NCI-H1048 (cell line): ENCODE results near the gene NNAT.
"Not testable (repeated sequence)": the region's sequence is repeated elsewhere in the genome, so short reads cannot be mapped to it uniquely, and the experiment has no call there.

Experiments used
- DNase-seq: peaks from one replicate; lab custom pipeline; 2025; lab: John Stamatoyannopoulos, UW

NNAT gene, protein sequence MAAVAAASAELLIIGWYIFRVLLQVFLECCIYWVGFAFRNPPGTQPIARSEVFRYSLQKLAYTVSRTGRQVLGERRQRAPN

DNA sequence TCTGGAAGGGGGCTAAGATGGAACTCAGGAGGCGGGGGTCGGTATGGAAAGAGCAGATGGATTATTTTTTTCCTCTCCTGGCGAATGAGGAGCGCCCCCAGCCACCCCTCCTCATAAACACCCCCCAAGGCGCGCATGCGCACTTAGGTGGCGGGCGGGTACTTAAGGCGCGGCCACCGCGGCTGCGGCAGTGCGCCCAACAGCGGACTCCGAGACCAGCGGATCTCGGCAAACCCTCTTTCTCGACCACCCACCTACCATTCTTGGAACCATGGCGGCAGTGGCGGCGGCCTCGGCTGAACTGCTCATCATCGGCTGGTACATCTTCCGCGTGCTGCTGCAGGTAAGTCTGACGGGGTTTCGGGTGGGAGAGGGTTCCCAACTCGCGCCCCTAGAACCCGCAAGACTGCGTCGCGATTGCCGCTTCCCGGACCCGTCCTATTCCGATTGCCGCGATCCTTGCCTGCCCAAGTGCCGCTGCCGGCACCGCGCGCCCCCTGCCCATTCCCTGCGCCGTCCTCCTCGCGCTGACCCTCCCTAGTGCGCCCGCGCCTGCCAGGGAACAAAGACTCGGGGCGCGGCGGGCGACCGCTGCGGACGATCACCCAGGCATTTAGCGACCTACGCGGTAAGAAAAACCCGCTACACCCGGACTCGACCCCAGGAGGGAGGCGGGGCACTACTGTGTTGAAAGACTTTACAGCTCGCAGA is at the start of gene NNAT:
TSS of gene NNAT (plus strand) at position 190 of the 711 bp plus-strand sequence. CDS start at position 272, 82 bp downstream.
- DNase-seq = no peak

DNA sequence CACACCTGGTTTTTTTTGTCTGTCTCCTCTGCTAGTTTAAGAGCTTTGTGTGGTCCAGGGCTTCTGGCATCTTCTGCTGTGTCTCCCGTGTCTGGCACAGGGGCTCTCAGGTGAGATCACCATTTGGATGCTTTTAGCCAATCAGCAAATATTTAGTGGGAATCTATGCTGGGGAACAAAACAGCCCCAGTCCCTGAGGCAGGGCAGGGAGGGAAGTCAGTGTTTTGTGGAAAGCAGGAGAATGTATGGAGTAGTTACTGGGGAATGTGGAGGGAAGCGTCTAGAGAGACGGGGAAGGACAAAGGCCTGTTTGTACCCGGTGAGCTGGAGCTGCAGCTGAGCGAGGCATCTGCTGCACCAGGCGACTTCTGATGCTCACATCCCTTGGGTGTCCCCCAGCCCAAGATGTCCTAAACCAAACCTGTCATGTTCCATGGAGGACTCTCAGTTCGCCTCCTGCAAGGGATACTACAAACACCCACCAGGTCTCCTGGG is 49.3 kb upstream of the NNAT start:
- DNase-seq = no peak

DNA sequence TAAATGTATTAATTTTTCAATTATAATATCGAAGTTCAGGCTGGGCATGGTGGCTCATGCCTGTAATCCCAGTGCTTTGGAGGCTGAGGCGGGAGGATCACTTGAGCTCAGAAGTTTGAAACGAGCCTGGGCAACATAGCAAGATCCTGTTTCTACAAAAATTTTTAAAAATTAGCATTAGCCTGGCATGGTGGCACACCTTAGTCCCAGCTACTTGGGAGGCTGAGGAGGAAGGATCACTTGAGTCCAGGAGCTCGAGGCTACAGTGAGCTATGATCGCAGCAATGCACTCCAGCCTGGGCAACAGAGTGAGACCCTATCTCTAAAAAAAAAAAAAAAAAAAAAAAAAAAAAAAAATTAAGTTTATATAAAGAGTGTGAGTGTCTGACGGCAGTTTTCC is 48.6 kb upstream of the NNAT start:
- DNase-seq = not testable (repeated sequence)

DNA sequence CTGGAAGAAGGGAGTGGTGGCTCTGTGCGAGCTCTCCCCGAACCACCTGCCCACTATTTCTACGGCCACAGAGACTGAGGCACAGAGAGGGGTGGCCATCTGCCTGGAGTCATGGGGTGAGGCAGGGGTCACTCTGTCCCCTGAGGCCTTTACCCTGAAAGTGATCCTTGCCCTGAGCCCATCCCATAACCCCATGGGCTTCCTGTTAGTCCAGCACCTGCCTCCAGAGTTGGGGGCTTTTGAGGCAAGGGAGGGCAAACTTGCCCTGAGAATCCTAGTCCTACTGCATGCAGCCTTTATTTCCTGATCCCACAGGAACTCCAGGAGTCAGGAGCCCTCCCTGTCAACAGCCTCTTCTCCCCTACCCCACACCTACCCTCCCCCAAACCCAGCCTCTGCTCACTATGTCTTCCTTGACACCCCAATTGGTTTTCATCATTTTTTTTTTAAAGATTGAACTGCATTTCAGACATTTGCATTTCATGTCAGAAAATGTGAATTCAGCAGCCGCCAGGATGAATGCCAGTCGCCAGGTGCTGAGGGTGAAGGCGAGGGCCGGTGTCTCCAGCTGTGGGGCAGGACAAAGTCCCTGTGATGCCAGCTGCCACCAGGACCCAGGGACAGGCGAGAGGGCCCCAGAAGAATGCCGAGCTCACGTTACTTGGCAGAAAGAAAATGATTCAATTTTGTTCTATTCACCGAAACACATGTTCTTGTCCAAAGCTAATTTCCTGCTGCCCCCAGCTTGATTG is 47.6 kb upstream of the NNAT start:
- DNase-seq = no peak

DNA sequence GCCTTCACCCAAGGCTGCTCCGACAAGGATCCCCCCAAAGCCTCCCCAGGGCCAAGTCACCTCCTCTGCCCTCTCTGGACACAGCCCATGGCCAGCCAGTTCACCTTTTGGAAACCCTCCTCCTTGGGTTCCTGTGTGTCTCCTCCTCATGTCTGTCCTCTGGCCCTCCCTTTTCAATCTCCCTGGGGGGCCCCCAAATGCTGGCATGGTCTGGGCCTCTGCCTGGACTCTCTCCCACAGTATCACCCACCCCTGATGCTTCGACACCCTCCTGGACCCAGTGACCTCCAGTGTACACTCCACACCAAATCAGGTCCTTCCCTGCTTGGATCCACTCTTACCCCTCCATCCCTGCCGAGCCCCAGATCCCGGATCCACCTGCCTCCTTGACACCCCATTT is 46.7 kb upstream of the NNAT start:
- DNase-seq = no peak

DNA sequence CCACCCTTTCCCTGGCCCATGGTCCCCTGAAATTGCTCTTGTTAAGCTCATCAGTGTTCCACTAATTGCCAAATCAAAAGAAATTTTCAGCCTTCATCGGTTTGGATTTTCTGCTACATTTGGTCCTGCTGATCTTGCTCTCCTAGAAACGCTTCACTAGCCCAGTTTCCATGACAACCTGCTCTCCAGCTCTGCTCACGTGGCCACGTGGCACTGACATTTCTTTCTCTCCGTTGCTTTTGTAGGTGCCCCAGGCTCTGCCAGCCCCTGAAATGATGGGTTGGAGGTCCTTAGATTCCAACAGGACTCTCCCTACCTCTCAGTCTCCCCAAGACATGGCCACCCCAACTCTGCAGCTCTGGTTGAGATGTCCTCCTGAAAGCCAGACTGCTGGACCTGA is 45.8 kb upstream of the NNAT start:
- no peak for DNase-seq

DNA sequence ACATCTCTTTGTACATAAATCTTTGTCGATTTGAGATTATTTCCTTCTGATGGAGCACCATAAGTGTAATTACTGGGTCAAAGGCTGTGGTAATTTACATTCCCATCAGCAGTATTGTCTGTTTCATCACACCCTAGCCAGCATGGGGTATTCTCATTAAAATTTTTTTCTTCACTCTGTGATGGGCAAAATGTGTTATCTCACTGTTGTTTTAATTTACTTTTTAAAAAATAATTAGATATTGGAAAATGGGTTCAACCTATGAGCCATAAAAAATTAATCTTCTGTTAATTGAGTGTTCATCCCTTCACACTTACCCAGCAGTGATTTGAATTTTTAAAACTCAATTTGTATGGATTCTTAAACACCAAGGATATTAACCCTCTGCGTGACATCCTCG is 44.0 kb upstream of the NNAT start:
- no peak for DNase-seq

DNA sequence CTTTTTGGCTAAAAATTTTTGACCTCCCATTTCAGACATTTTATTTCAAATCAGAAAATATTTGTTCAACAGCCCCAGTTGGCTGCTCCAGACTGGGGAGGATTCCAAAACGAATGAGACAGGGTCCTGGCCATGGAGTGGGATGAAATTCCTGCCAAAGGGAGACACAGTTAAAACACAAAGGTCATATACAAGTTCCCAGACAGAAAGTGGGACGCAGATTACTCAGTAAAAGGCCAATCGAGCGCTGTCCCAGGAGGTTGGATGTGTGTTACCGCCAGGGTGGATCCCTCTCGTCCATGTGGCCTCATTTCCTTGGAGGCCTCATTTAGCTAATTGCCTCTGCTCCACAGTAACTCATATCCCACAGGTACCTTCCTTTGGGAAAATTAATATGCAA is 41.8 kb upstream of the NNAT start:
- no peak for DNase-seq

DNA sequence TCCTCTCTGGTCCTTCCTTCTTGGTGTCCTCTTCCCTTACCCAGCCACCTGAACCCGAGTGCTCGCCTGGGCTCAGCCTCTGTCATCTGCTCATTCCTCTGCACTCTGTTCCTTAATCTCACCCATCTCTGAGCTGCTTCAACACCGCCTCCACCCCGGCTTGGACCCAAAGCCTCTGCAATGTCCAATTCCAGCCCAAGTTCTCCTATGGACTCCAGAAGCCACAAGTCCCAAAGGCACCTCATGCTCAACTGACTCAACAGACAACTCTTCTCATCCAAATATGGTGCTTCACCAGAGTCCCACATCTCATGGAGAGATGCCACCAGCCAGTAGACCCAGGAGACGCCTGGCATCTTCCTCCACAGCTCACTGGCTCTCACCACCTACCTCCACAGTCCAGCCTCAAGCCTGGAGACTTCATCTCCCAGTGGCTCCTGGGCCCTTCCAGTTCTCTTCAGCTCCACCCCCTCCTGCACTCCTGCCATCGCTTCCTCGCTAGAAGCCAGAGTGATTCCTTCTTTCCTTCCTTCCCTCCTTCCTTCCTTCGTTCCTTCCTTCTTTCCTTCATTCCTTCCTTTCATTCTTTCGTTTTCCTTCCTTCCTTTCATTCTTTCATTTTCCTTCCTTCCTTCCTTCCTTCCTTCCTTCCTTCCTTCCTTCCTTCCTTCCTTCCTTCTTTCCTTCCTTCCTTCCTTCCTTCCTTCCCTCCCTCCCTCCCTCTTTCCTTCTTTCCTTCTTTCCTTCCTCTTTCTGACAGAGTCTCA is 40.9 kb upstream of the NNAT start:
- DNase-seq = no peak

DNA sequence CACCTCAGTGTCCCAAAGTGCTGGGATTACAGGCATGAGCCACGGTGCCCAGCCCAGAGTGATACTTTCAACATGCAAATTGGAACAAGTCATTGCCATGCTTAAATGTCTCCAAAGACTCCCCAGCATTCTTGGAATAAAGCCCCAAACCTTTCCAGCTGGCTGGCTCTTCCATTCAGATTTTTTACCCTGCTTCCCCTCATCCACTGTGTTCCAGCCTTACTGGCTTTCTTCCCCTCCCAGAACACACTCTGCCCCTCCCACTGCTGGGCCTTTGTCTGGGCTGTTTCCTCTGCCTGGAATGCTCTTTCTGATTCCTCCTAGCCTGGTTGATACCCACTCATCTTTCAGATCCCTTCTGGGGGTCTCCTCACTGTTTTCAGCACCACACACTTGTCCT is 40.1 kb upstream of the NNAT start:
- DNase-seq = no peak

DNA sequence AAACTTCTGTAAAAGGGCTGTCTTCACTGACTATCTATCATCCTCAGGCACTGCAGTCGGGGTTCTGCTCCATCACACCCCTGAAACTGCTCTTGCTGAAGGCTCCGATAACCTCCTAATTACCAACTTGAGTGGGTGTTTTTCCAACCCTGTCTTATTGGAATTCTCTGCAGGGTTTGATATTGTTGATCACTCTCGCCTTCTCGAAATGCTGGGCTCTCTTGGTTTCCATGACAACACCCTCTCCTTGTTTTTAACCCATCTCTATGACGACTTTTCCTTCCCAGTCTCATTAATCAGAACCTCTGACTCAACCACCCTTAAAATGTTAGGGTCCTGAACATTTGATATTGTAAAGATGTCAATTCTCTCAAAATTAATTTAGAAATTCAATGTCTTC is 39.4 kb upstream of the NNAT start:
- no peak for DNase-seq

DNA sequence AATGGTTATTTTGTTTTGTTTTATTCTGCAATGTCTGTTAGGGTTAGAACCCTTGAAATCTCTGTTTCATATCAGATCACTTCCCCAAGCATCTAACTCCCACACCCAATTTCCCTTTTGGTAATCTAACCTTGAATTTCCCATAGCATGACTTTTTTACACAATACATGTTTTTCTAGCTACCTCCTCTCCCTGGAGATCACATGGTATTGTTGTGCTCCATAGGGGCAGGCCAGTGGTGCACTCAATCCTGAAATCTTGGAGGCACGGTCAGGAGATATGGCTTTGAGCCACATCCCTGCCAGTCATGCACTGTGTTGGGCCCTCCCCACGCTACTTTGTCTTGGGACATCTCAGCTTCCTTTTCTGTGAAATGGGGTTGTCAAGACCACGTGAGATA is 36.7 kb upstream of the NNAT start:
- no peak for DNase-seq

DNA sequence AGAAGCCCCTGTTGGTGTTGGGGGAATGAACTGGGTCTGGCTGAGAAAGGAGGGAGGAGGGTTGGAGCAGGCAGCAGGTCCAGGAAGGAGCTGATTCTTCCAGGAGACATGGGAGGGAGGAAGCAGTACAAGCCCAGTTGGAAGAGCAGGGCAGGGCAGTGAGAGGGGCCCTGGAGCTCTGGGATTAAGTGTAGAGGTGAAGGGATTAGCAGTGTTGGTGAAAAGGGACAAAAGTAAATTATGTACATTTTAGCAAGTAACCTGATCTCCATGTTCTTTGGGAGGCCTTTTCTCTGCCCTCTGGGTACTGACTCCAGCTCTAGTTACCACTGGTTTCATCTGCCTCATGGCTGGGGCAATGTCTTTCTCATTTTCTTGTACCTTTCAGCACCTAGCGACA is 34.8 kb upstream of the NNAT start:
- DNase-seq = not testable (repeated sequence)

DNA sequence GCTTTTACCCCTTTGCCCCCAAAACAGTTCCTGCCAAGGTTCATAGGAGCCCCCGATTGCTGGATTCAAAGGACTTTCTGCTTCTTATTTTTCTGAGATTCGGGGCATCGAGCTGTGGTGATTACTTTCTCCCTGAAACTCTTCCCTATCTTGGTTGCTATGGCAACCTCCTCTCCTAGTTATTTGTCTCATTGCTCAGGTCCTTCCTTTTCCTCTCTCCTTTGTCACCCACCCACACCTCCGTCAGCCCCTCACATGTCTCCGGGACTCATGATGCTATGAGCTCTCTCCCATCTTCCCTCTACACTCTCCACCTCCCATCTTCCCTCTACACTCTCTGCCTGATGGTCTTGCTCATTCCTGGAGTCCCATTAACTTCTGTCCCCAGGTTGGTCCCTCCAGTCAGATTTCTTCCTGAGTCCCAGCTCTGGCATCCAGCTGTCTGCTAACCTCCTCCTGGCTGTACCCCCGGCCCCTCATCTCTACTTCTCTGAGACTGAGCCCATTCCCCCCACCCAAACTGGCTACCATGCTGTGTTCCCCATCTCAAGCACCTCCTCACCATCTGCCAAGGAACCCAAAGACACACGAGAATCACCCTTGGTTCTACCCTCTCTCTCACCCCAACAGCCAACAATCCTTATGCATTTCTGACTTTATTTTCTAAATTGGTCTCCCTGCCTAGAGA is 30.2 kb upstream of the NNAT start:
- no peak for DNase-seq

DNA sequence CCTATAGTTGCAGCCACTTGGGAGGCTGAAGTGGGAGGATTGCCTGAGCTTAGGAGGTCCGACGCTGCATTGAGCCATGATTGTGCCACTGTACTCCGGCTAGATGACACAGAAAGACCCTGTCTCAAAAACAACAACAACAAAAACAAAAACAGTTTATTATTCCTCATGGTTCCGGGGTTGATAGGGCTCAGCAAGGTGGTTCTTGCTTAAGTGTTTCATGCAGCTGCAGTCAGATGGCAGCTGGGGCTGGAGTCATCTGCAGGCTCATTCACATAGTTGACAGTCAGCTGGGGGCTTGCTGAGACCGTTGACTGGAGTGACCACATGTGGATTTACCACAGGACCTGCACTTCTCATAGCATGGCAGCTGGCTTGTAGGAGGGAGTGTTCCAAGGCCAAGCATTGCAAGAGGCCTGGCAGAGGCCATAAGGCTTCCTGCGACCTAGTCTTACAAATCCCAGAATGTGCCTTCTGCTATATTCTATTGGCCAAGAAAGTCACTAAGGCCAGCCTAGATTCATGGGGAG is 28.9 kb upstream of the NNAT start:
- no peak for DNase-seq

DNA sequence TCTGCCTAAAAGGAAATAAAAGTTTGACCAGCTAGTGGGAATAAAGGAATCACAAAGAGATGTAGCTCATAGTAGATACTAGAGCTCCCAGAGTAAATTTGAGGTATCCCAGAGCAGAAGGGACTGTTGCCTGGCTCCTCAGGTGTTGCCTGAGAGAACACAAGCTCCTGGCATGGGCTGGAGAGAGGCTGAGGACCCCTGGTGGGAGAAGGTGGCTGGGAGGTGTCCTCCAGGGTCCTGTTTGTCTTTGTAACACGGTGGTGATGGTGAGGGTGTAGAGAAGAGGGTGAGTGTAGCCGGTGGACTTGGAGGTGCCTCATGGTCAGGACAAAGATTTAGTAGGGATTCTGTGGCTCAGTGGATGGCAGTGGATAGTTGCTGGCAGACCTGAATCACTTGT is 28.1 kb upstream of the NNAT start:
- DNase-seq = no peak

DNA sequence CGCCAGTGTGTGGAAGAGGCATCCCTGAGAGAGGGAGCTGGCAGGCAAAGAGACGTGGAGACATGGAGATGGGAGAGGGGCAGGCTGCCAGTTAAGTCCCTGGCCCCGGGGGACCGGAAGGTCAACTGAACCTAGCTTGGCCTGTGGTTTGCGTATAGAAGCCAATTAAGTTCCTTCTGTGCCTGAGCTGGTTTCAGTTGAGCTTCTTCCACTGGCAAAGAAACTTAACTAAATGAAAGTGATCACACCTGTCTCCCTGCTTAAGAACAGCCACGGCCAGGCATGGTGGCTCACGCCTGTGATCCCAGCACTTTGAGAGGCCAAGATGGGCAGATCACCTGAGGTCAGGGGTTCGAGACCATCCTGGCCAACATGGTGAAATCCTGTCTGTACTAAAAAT is 26.7 kb upstream of the NNAT start:
- DNase-seq = no peak

DNA sequence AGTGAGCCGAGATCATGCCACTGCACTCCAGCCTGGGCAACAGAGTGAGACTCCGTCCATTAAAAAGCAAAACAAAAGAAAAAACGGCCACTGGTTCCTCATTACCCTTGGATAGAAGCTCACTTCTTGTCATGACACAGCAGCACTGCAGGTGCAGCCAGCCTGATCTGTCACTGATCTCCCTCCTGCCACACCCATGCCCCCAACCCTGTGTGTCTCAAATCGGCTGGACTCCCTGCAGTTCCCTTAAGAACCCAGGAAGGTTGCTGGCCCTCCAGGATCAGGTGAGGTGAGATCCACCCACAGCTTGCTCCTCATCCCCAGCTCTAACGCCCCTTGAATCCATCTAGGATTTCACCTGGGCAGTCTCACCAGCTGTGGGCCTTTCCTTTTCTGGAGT is 26.3 kb upstream of the NNAT start:
- no peak for DNase-seq

DNA sequence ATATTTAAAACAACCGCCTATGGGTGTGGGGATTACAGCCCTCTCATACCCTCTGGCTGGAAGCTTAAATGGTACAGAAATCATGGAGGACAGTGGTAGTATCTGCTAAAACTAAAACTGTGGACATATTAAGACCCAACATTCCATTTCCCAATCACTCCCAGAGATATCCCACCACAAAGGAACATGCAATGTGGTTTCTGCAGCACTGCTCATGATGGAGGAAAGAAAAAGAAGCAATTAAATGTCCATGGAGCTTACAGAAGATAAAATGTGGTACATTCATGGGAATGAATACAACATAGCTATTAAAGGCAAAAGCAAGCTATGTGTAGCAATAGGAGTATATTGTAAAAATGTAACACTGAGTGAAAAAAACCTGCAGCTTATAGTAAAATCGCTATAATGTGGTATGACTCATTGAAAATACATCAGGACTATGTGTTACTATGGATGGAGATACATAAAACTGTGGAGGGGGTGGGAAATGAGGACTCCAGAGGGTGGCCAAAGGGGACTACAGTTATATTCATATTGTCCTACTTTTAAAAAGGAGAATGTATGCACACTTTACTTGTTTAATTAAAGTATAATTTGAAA is 22.9 kb upstream of the NNAT start:
- DNase-seq = no peak

DNA sequence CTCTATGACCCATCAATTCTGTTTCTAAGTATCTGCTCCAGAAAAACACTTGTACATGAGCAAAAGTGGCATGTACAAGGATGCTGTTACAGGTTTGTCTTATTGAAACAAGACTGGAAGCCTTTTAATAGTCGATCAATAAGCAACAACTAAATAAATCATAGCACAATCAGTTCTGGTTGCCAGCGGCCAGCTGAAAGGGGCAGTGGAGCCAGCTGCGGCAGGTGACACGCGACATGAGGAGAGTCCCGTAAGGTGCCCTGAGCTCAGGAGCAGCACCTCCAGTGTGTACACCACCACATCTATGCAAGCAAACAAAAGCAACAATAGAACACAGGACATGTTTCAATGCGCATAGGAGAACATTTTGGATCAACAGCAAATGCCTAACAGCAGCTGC is 20.7 kb upstream of the NNAT start:
- no peak for DNase-seq

DNA sequence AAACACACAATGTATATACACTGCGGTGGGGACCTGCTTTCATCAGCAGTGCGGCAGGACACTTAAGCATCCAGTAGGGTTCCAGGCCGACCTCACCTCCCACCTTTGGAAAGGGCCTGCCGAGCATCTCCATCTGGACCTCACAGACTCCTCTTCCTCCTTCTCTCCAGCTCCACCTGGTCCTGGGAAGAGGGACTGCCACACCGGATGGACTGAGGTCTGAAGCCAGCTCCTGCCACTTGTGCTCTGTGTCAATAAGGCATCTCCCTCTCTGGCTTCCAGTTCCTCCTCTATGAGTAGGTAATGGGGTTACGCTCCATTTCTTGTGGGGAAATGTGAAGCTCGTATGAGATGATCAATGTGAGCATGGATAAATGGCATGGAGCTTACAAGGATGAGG is 19.1 kb upstream of the NNAT start:
- DNase-seq = no peak
